Heart right ventricle (tissue), 16 donors: Measurements from ENCODE around the gene PGBD4. TPM values are rescaled to one million over a fixed set of nuclear protein-coding genes. Genes with fewer than 3 reads are reported as not detected.
"Not testable (repeated sequence)": the region's sequence is repeated elsewhere in the genome, so short reads cannot be mapped to it uniquely, and the experiment has no call there.

ENCODE experiments used
- ATAC-seq, 8 donors: fragments of 200-7000 bp; cut with Tn5 transposase; one replicate each; pipeline ENCODE4 v1.9.1; 2020; ENCODE audit warnings: mild to moderate bottlenecking in 8 of 8, moderate library complexity in 8 of 8, moderate number of reproducible peaks in 1 of 8
- DNase-seq, 2 donors: peaks; one replicate each; pipeline ENCODE4 v3.0.0-alpha.2; 2020
- H3K27ac ChIP-seq, 10 donors: fragments of 200-600 bp; sonication (generic) in 2 of 10; one replicate each; pipeline versions ENCODE4 v1.5.0 to v1.8.0; 2020 to 2022; ENCODE audit warnings: mild to moderate bottlenecking in 3 of 10
- H3K27me3 ChIP-seq, 7 donors: fragments of 200-600 bp; one replicate each; pipeline ENCODE4 v1.8.0; 2021 to 2022; ENCODE audit warnings: mild to moderate bottlenecking in 2 of 7
- H3K36me3 ChIP-seq, 9 donors: fragments of 200-600 bp; sonication (generic) in 1 of 9; one replicate each; pipeline versions ENCODE4 v1.5.0 to v1.8.0; 2020 to 2022; ENCODE audit warnings: mild to moderate bottlenecking in 2 of 9
- H3K4me1 ChIP-seq, 9 donors: fragments of 200-600 bp; sonication (generic) in 1 of 9; one replicate each; pipeline versions ENCODE4 v1.5.0 to v1.8.0; 2020 to 2022; ENCODE audit warnings: mild to moderate bottlenecking in 4 of 9
- H3K4me3 ChIP-seq, 10 donors: fragments of 200-600 bp; sonication (generic) in 2 of 10; one replicate each; pipeline versions ENCODE4 v1.5.0 to v1.8.0; 2020 to 2022; ENCODE audit warnings: mild to moderate bottlenecking in 7 of 10, moderate library complexity in 2 of 10
- H3K9me3 ChIP-seq, 11 donors: fragments of 200-600 bp in 10 of 11; sonication (generic) in 2 of 11; one replicate each; pipeline versions ENCODE4 v1.5.0 to v1.8.0; 2013 to 2022; ENCODE audit warnings: mild to moderate bottlenecking in 2 of 11, control low read depth in 1 of 11, moderate library complexity in 1 of 11
- CTCF ChIP-seq, 9 donors: fragments of 200-600 bp; sonication (generic) in 2 of 9; IDR thresholded peaks; one replicate each; pipeline versions ENCODE4 v1.5.0 to v1.8.0; 2021 to 2022; ENCODE audit warnings: antibody characterized with exemption in 9 of 9, mild to moderate bottlenecking in 5 of 9, moderate library complexity in 1 of 9
- WGBS, 2 donors: extraction: QIAGEN DNeasy Blood & Tissue Kit; methylation state at CpG; one replicate each; pipeline ENCODE4 v1.1.7; 2013; ENCODE audit warnings: inconsistent platforms in 1 of 2; 5-methylcytosine and 5-hydroxymethylcytosine counted together
- intact Hi-C, 10 donors: fragments of 100-400 bp; cut with DNase I; formaldehyde crosslinking; loops; one replicate each; pipeline versions ENCODE4 v1.11.1 to v1.14.2; 2022
- polyA plus RNA-seq, 2 donors: library from polyadenylated mRNA; stranded (reverse); fragments of 200-250 nt; gene quantifications; one replicate each; pipeline ENCODE4 v1.2.3, GENCODE V29; 2013
- total RNA-seq, 10 donors: library from RNA; stranded (reverse); fragmentation: NEBNext Ultra II Directional in 3 of 10; extraction: Animal tissue kit (Norgen Biotek cat#: 25700) in 3 of 10; gene quantifications; one replicate each; pipeline versions ENCODE4 v1.2.1 to v1.2.4, GENCODE V29; 2021 to 2023
- donor health status: Arrhythmogenic right ventricular cardiomyopathy.
- donor health status: ischemic (EF 13 %, LVEDD 7.1; RV severe dilation, severe dysfunction).
- donor health status: healthy with polysubstance abuse.
- donor health status: DM: no; HTN: yes; CAD: no.
- donor health status: DM: no; HTN: no; CAD: no.
- donor health status: ischemic (EF 25% LVEDD 6.9; RV normal size, moderate dysfunction).
- donor health status: ischemic (EF 25% LVEDD 5.7; RV mildly dilated, moderate dysfunction).
- donor health status: healthy.
- donor health status: DM: yes; HTN: yes; CAD: no.
- donor health status: Ischemic cardiomyopathy.
- donor health status: ischemic (EF 35%, LVEDD 5.7; RV mildly dilated, moderate dysfunction).
- donor health status: nonischemic (EF 11% LVEDD 7.7; RV severe dilation, severe dysfunction).
- donor health status: DM: yes; HTN: yes; CAD: no.
- donor health status: PGD.
- donor health status: ischemic (EF 29% LVEDD 5.4; RV normal size, mild dysfunction).
- donor health status: nonischemic (EF 23%, LVEDD 6.1; RV moderate dilation, normal function).

The PGBD4 gene
- total and polyA plus RNA-seq, 12 donors: 0.39 to 2.5 (median 1.8) TPM

GRCh38 chr15:34116620-34117019 lies 14.7 kb downstream of the PGBD4 start:
- Histone ChIP-seq H3K4me1 (no peaks in the 10 kb centered on the region), H3K36me3 (no peaks in the 10 kb centered on the region), H3K27me3 (peaks cover 0 to 22% (median 0%) of the 10 kb centered on the region in 7 donors), H3K9me3 (no peaks in the 10 kb centered on the region), H3K4me3 (no peak overlapping the region), H3K27ac (no peak overlapping the region)
- TF ChIP-seq CTCF (IDR thresholded peaks at IDR 0.05): no peak
- intact Hi-C loops: loop anchor here in 2 of 10 donors (10.0 kb wide), 1 partner anchor 98 kb away; the partner anchor contains the start of gene KATNBL1 (in 2 of the 2)
- WGBS, 2 donors: 82 to 88% methylated on average over 2 of the region's 2 CpGs
- ATAC-seq (no peak), DNase-seq (no peak)

- WGBS, 2 donors: 75 to 80% methylated on average over 4 of the region's 4 CpGs
- no peak for ATAC-seq
- DNase-seq: no peak
- Histone ChIP-seq H3K4me1 (no peaks in the 10 kb centered on the region), H3K9me3 (no peaks in the 10 kb centered on the region), H3K27ac (no peak overlapping the region), H3K4me3 (no peak overlapping the region), H3K27me3 (peaks cover 0 to 18% (median 0%) of the 10 kb centered on the region in 7 donors), H3K36me3 (no peaks in the 10 kb centered on the region)
- intact Hi-C loops: loop anchor here in 2 of 10 donors (10.0 kb wide), 1 partner anchor 96 kb away; the partner anchor contains the start of gene KATNBL1 (in 2 of the 2)
- no peak for TF ChIP-seq CTCF (IDR thresholded peaks at IDR 0.05)
Measured at GRCh38 chr15:34119291-34119690, 17.4 kb downstream of the PGBD4 start.

- H3K9me3 ChIP-seq, H3K4me1 ChIP-seq, H3K4me3 ChIP-seq, intact Hi-C loops, DNase-seq, H3K27ac ChIP-seq, H3K27me3 ChIP-seq, ATAC-seq, H3K36me3 ChIP-seq: not testable (repeated sequence)
- 66 to 67% methylated on average over 2 of the region's 2 CpGs for WGBS, 2 donors
Measured at GRCh38 chr15:34120420-34120819, 18.5 kb downstream of the PGBD4 start.

GRCh38 chr15:34121786-34122185 lies 19.9 kb downstream of the PGBD4 start:
- DNase-seq, H3K4me1 ChIP-seq, intact Hi-C loops, ATAC-seq, H3K4me3 ChIP-seq, H3K27ac ChIP-seq, H3K27me3 ChIP-seq, H3K36me3 ChIP-seq, H3K9me3 ChIP-seq: not testable (repeated sequence)
- 84 to 88% methylated on average over 12 of the region's 12 CpGs for WGBS, 2 donors

- H3K36me3 ChIP-seq: no peaks in the 10 kb centered on the region
- 60 to 64% methylated on average over 6 of the region's 6 CpGs for WGBS, 2 donors
- no peak for TF ChIP-seq CTCF (IDR thresholded peaks at IDR 0.05)
Measured at GRCh38 chr15:34122771-34123183, 20.9 kb downstream of the PGBD4 start.

More at GRCh38 chr15:34122771-34123183, 20.9 kb downstream of the PGBD4 start:
- no peak for ATAC-seq
- no peak overlapping the region for H3K4me3 ChIP-seq
- H3K27ac ChIP-seq: no peak overlapping the region
- no peak for DNase-seq
- H3K4me1 ChIP-seq: no peaks in the 10 kb centered on the region
- no peaks in the 10 kb centered on the region for H3K9me3 ChIP-seq
- peaks cover 0 to 3% (median 0%) of the 10 kb centered on the region in 7 donors for H3K27me3 ChIP-seq
- intact Hi-C loops: no loop called here
